Measurements from ENCODE around the gene CORO1C. TPM values are rescaled to one million over a fixed set of nuclear protein-coding genes. Genes with fewer than 3 reads are reported as not detected.

Gene CORO1C
- total RNA-seq, 1 experiment from 2014 or later: 138 TPM

- DNase-seq (ENCODE audit: low read depth, low spot score) (no peak), ATAC-seq (no peak)
- no peak overlapping the region for H3K9ac ChIP-seq (ENCODE audit: low read length)
- H3K27me3 ChIP-seq (ENCODE audit: insufficient read depth, low read length): no peaks in the 10 kb centered on the region
- BruUV-seq (replicated peaks): no TSS peak
- H3K4me1 ChIP-seq (ENCODE audit: control insufficient read depth in 1 of 2, insufficient read depth in 2 of 2, low read length in 2 of 2): peaks cover 25 to 31% of the 10 kb centered on the region in 2 experiments
- H2AFZ ChIP-seq (ENCODE audit: low read depth, low read length, poor library complexity, severe bottlenecking): no peak overlapping the region
- TF ChIP-seq ZNF274 (IDR thresholded peaks at IDR 0.05; ENCODE audit: low read depth, low read length): no peak
- TF ChIP-seq JUND (IDR thresholded peaks at IDR 0.05): no peak
- TF ChIP-seq ZFX (IDR thresholded peaks at IDR 0.05): no peak
- no peak for TF ChIP-seq TCF7L2 (IDR thresholded peaks at IDR 0.05; ENCODE audit: borderline replicate concordance, extremely low read depth, insufficient read depth, insufficient read length)
- no peak for TF ChIP-seq CEBPB (IDR thresholded peaks at IDR 0.05; ENCODE audit: low read depth)
- no peak for TF ChIP-seq SP1 (IDR thresholded peaks at IDR 0.05; ENCODE audit: low read depth)
- TF ChIP-seq MAX (IDR thresholded peaks at IDR 0.05): no peak
- no peak for TF ChIP-seq CBX3 (IDR thresholded peaks at IDR 0.05; ENCODE audit: low read depth)
- TF ChIP-seq RAD21 (IDR thresholded peaks at IDR 0.05; ENCODE audit: low read depth): no peak
- no peak for TF ChIP-seq REST (IDR thresholded peaks at IDR 0.05; ENCODE audit: low read depth)
- TF ChIP-seq EZH2phosphoT487 (IDR thresholded peaks at IDR 0.05; ENCODE audit: borderline replicate concordance): no peak
- H3K9me3 ChIP-seq (ENCODE audit: control insufficient read depth in 1 of 2, insufficient read depth in 1 of 2, low read depth in 1 of 2, low read length in 2 of 2): no peaks in the 10 kb centered on the region
- intact Hi-C loops (cut with micrococcal nuclease): no loop called here
- ChIA-PET POLR2A (interaction anchor here (1.5 kb wide), 1 partner anchor 44 kb away, joined by 8 read pairs; no protein-coding TSS in a partner anchor), RAD21 (ENCODE audit: low non-redundant PET in 1 of 2, low total read pairs in 2 of 2, uncharacterized antibody in 2 of 2, unreplicated experiment in 2 of 2) (interaction anchor here in 1 of 2 experiments (0.5 kb wide), 1 partner anchor 44 kb away, joined by 6 read pairs; no protein-coding TSS in a partner anchor), CTCF (no interaction called here)
- no peaks in the 10 kb centered on the region for H3K9me2 ChIP-seq (ENCODE audit: insufficient read depth)
- no peak overlapping the region for H3K27ac ChIP-seq (ENCODE audit: low read depth, low read length)
- H3K4me2 ChIP-seq (ENCODE audit: low read length): no peak overlapping the region
- peaks cover 88% of the 10 kb centered on the region for H3K79me2 ChIP-seq (ENCODE audit: insufficient read depth, low read length)
- no peak overlapping the region for H3K4me3 ChIP-seq (replicated peaks in 1 of 2; ENCODE audit: low read depth in 1 of 2, low read length in 2 of 2)
- peaks cover 10% of the 10 kb centered on the region; the same call in 1 of the 2 replicates for H4K20me1 ChIP-seq (ENCODE audit: insufficient read depth)
- no peaks in the 10 kb centered on the region for H3K36me3 ChIP-seq (ENCODE audit: control insufficient read depth in 1 of 2, insufficient read depth in 2 of 2, low read length in 2 of 2)
Measured at GRCh38 chr12:108686780-108687179, 44.5 kb downstream of the CORO1C start.

Data from HCT116 (cell line).